ENCODE results near the gene CNKSR1. TPM values are rescaled to one million over a fixed set of nuclear protein-coding genes. Genes with fewer than 3 reads are reported as not detected.

The CNKSR1 gene
- total and polyA plus RNA-seq, 2 donors (not counting 1 experiment from before 2014, with no cell fraction given): not detected

- no peak for DNase-seq (ENCODE audit: low read depth in 2 of 2)
- H2AFZ ChIP-seq (ENCODE audit: low read length): no peak overlapping the region
- no peak for TF ChIP-seq CTCF (conservative IDR thresholded peaks at IDR 0.05 in 1 of 2, IDR thresholded peaks at IDR 0.05 in 1 of 2; ENCODE audit: low read depth in 1 of 2, low read length in 2 of 2)
- no peak for TF ChIP-seq EZH2 (IDR thresholded peaks at IDR 0.05; ENCODE audit: low read length, missing control alignments)
These were observed 13.6 kb upstream of the CNKSR1 start for GRCh38 chr1:26163684-26164035.

GRCh38 chr1:26164036-26164860 lies 13.0 kb upstream of the CNKSR1 start:
- Histone ChIP-seq H3K79me2 (ENCODE audit: control insufficient read depth, insufficient read depth, low read length) (no peaks in the 10 kb centered on the region), H3K27me3 (ENCODE audit: control insufficient read depth, insufficient read depth, low read length) (no peaks in the 10 kb centered on the region), H3K27ac (ENCODE audit: insufficient read depth, low read length) (no peak overlapping the region), H3K4me1 (ENCODE audit: control insufficient read depth, extremely low read depth, insufficient read depth, low read length) (peaks cover 2% of the 10 kb centered on the region), H3K9me3 (ENCODE audit: control insufficient read depth, insufficient read depth, low read depth, low read length) (no peaks in the 10 kb centered on the region), H4K20me1 (ENCODE audit: control insufficient read depth, extremely low read depth, insufficient read depth, low read length) (no peaks in the 10 kb centered on the region), H2AFZ (ENCODE audit: low read length) (no peak overlapping the region), H3K36me3 (ENCODE audit: control insufficient read depth, insufficient read depth, low read length) (no peaks in the 10 kb centered on the region), H3K4me2 (ENCODE audit: extremely low read depth, insufficient read depth, low read length) (peak overlapping the region; percentile 58), H3K9ac (ENCODE audit: insufficient read depth, low read length) (no peak overlapping the region), H3K4me3 (replicated peaks in 1 of 4; ENCODE audit: control extremely low read depth in 1 of 4, insufficient read depth in 1 of 4, low read depth in 3 of 4, low read length in 4 of 4) (peak overlapping the region in 3 of 4 experiments; percentile 8 to 36 (median 19))
- DNase-seq (ENCODE audit: low read depth in 2 of 2): no peak
- peak; percentile 24 for TF ChIP-seq CTCF (conservative IDR thresholded peaks at IDR 0.05 in 1 of 2, IDR thresholded peaks at IDR 0.05 in 1 of 2; ENCODE audit: low read depth in 1 of 2, low read length in 2 of 2)
- peak; percentile 20 for TF ChIP-seq EZH2 (IDR thresholded peaks at IDR 0.05; ENCODE audit: low read length, missing control alignments)

More at GRCh38 chr1:26163684-26164035, 13.6 kb upstream of the CNKSR1 start:
- no peaks in the 10 kb centered on the region for H3K27me3 ChIP-seq (ENCODE audit: control insufficient read depth, insufficient read depth, low read length)
- no peaks in the 10 kb centered on the region for H3K36me3 ChIP-seq (ENCODE audit: control insufficient read depth, insufficient read depth, low read length)
- peak overlapping the region; percentile 58 for H3K4me2 ChIP-seq (ENCODE audit: extremely low read depth, insufficient read depth, low read length)
- no peak overlapping the region for H3K9ac ChIP-seq (ENCODE audit: insufficient read depth, low read length)
- no peaks in the 10 kb centered on the region for H3K9me3 ChIP-seq (ENCODE audit: control insufficient read depth, insufficient read depth, low read depth, low read length)
- no peak overlapping the region for H3K27ac ChIP-seq (ENCODE audit: insufficient read depth, low read length)
- peak overlapping the region in 1 of 4 experiments; percentile 36 for H3K4me3 ChIP-seq (replicated peaks in 1 of 4; ENCODE audit: control extremely low read depth in 1 of 4, insufficient read depth in 1 of 4, low read depth in 3 of 4, low read length in 4 of 4)
- H3K4me1 ChIP-seq (ENCODE audit: control insufficient read depth, extremely low read depth, insufficient read depth, low read length): peaks cover 2% of the 10 kb centered on the region
- H3K79me2 ChIP-seq (ENCODE audit: control insufficient read depth, insufficient read depth, low read length): no peaks in the 10 kb centered on the region
- no peaks in the 10 kb centered on the region for H4K20me1 ChIP-seq (ENCODE audit: control insufficient read depth, extremely low read depth, insufficient read depth, low read length)

- no peaks in the 10 kb centered on the region for H3K9me3 ChIP-seq (ENCODE audit: control insufficient read depth, insufficient read depth, low read depth, low read length)
- no peaks in the 10 kb centered on the region for H4K20me1 ChIP-seq (ENCODE audit: control insufficient read depth, extremely low read depth, insufficient read depth, low read length)
- H3K4me1 ChIP-seq (ENCODE audit: control insufficient read depth, extremely low read depth, insufficient read depth, low read length): peaks cover 2% of the 10 kb centered on the region
- no peak overlapping the region for H2AFZ ChIP-seq (ENCODE audit: low read length)
- TF ChIP-seq EZH2 (IDR thresholded peaks at IDR 0.05; ENCODE audit: low read length, missing control alignments) (no peak), CTCF (conservative IDR thresholded peaks at IDR 0.05 in 1 of 2, IDR thresholded peaks at IDR 0.05 in 1 of 2; ENCODE audit: low read depth in 1 of 2, low read length in 2 of 2) (no peak)
- peak in 1 of 2 donors; percentile 11 for DNase-seq (ENCODE audit: low read depth in 2 of 2)
- no peak overlapping the region for H3K9ac ChIP-seq (ENCODE audit: insufficient read depth, low read length)
- H3K4me3 ChIP-seq (replicated peaks in 1 of 4; ENCODE audit: control extremely low read depth in 1 of 4, insufficient read depth in 1 of 4, low read depth in 3 of 4, low read length in 4 of 4): no peak overlapping the region
- no peak overlapping the region for H3K27ac ChIP-seq (ENCODE audit: insufficient read depth, low read length)
- no peak overlapping the region for H3K4me2 ChIP-seq (ENCODE audit: extremely low read depth, insufficient read depth, low read length)
- H3K27me3 ChIP-seq (ENCODE audit: control insufficient read depth, insufficient read depth, low read length): no peaks in the 10 kb centered on the region
- peaks cover under 1% of the 10 kb centered on the region for H3K79me2 ChIP-seq (ENCODE audit: control insufficient read depth, insufficient read depth, low read length)
- no peaks in the 10 kb centered on the region for H3K36me3 ChIP-seq (ENCODE audit: control insufficient read depth, insufficient read depth, low read length)
These were observed 12.1 kb upstream of the CNKSR1 start for GRCh38 chr1:26164861-26165842.

All from fibroblast of lung (primary cell).